Measurements from ENCODE around the gene GRM3.

GRCh38 chr7:86708031-86708680 lies 64.4 kb downstream of the GRM3 start:
- TF ChIP-seq CTCF (IDR thresholded peaks at IDR 0.05; ENCODE audit: insufficient read depth, low read depth, low read length) (no peak), EZH2 (IDR thresholded peaks at IDR 0.05; ENCODE audit: insufficient read depth, low read length) (no peak)
